ENCODE measurements around the gene GLYR1.

The GLYR1 gene

DNA sequence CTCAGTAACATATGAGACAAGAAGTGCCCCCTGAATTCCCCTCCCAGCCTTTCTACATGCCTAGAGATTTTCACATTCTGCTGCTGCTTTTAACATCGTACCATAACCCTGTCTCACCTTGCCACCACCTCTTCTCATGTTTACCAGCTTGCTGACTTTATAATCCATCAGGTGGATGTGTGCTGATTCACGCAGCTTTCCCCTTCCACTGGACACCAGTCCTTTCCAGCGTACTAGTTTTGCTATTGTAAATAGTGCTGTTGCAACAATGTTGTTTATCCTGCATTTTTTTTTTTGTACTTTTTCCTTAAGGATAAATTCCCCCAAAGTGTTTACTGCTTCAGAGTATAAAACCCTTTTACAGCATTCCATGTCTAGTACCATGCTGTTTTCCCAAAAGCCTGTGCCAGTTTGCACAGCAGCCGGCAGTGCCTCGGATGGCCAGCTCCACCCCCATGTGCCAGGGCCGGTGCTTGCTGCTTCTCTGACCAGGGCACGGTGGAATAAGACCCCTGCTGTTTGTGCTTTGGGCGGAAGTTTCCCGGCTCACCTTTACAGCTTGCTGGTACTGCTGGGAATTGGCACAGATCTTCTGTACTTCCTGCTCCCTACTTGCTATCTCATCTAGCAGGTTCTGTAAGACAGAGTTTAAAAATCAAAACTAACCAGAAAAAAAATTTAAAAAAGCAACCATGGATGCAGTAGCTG, 41.5 kb upstream of the GLYR1 start:
- Histone ChIP-seq H3K4me2 (ENCODE audit: low read length) (no peak overlapping the region), H3K4me3 (ENCODE audit: low read length) (no peak overlapping the region), H3K9ac (ENCODE audit: low read depth, low read length) (no peak overlapping the region), H3K36me3 (ENCODE audit: insufficient read depth, low read length) (peaks cover 47% of the 10 kb centered on the region), H3K4me1 (ENCODE audit: control insufficient read depth, insufficient read depth, low read length) (peaks cover 10% of the 10 kb centered on the region), H3K9me3 (replicated peaks; ENCODE audit: low read length) (no peaks in the 10 kb centered on the region), H3K27me3 (ENCODE audit: control insufficient read depth, insufficient read depth, low read length) (no peaks in the 10 kb centered on the region)

GRCh38 chr16:4886151-4886550, 39.1 kb upstream of the GLYR1 start:
- H3K27me3 ChIP-seq (ENCODE audit: control insufficient read depth, insufficient read depth, low read length), result no peaks in the 10 kb centered on the region
- H3K9me3 ChIP-seq (replicated peaks; ENCODE audit: low read length), result no peaks in the 10 kb centered on the region
- no peak overlapping the region for H3K9ac ChIP-seq (ENCODE audit: low read depth, low read length)
- peaks cover 13% of the 10 kb centered on the region for H3K4me1 ChIP-seq (ENCODE audit: control insufficient read depth, insufficient read depth, low read length)
- no peak overlapping the region for H3K4me3 ChIP-seq (ENCODE audit: low read length)
- H3K4me2 ChIP-seq (ENCODE audit: low read length), result no peak overlapping the region
- peaks cover 68% of the 10 kb centered on the region for H3K36me3 ChIP-seq (ENCODE audit: insufficient read depth, low read length)

- Histone ChIP-seq H3K36me3 (ENCODE audit: insufficient read depth, low read length) (peaks cover 78% of the 10 kb centered on the region), H3K4me3 (ENCODE audit: low read length) (no peak overlapping the region), H3K9me3 (replicated peaks; ENCODE audit: low read length) (no peaks in the 10 kb centered on the region), H3K4me2 (ENCODE audit: low read length) (no peak overlapping the region), H3K4me1 (ENCODE audit: control insufficient read depth, insufficient read depth, low read length) (peaks cover 13% of the 10 kb centered on the region), H3K9ac (ENCODE audit: low read depth, low read length) (no peak overlapping the region), H3K27me3 (ENCODE audit: control insufficient read depth, insufficient read depth, low read length) (no peaks in the 10 kb centered on the region)
Measured at GRCh38 chr16:4884972-4885874, 38.1 kb upstream of the GLYR1 start.

- Histone ChIP-seq H3K4me3 (ENCODE audit: low read length) (no peak overlapping the region), H3K4me1 (ENCODE audit: control insufficient read depth, insufficient read depth, low read length) (peaks cover 16% of the 10 kb centered on the region), H3K9me3 (replicated peaks; ENCODE audit: low read length) (no peaks in the 10 kb centered on the region), H3K9ac (ENCODE audit: low read depth, low read length) (no peak overlapping the region), H3K4me2 (ENCODE audit: low read length) (no peak overlapping the region), H3K27me3 (ENCODE audit: control insufficient read depth, insufficient read depth, low read length) (no peaks in the 10 kb centered on the region), H3K36me3 (ENCODE audit: insufficient read depth, low read length) (peaks cover 82% of the 10 kb centered on the region)
Measured at GRCh38 chr16:4884209-4884608, 37.1 kb upstream of the GLYR1 start.

GRCh38 chr16:4883501-4883900, 36.4 kb upstream of the GLYR1 start:
- H3K4me2 ChIP-seq (ENCODE audit: low read length), result no peak overlapping the region
- H3K27me3 ChIP-seq (ENCODE audit: control insufficient read depth, insufficient read depth, low read length), result no peaks in the 10 kb centered on the region
- no peak overlapping the region for H3K4me3 ChIP-seq (ENCODE audit: low read length)
- H3K36me3 ChIP-seq (ENCODE audit: insufficient read depth, low read length), result peaks cover 86% of the 10 kb centered on the region
- H3K9me3 ChIP-seq (replicated peaks; ENCODE audit: low read length), result no peaks in the 10 kb centered on the region
- no peak overlapping the region for H3K9ac ChIP-seq (ENCODE audit: low read depth, low read length)
- peaks cover 23% of the 10 kb centered on the region for H3K4me1 ChIP-seq (ENCODE audit: control insufficient read depth, insufficient read depth, low read length)

GRCh38 chr16:4882633-4883285, 35.7 kb upstream of the GLYR1 start:
- H3K27me3 ChIP-seq (ENCODE audit: control insufficient read depth, insufficient read depth, low read length), result no peaks in the 10 kb centered on the region
- no peak overlapping the region for H3K9ac ChIP-seq (ENCODE audit: low read depth, low read length)
- H3K4me2 ChIP-seq (ENCODE audit: low read length), result no peak overlapping the region
- H3K4me1 ChIP-seq (ENCODE audit: control insufficient read depth, insufficient read depth, low read length), result peaks cover 23% of the 10 kb centered on the region
- H3K36me3 ChIP-seq (ENCODE audit: insufficient read depth, low read length), result peaks cover 89% of the 10 kb centered on the region
- H3K4me3 ChIP-seq (ENCODE audit: low read length), result no peak overlapping the region
- H3K9me3 ChIP-seq (replicated peaks; ENCODE audit: low read length), result no peaks in the 10 kb centered on the region

DNA sequence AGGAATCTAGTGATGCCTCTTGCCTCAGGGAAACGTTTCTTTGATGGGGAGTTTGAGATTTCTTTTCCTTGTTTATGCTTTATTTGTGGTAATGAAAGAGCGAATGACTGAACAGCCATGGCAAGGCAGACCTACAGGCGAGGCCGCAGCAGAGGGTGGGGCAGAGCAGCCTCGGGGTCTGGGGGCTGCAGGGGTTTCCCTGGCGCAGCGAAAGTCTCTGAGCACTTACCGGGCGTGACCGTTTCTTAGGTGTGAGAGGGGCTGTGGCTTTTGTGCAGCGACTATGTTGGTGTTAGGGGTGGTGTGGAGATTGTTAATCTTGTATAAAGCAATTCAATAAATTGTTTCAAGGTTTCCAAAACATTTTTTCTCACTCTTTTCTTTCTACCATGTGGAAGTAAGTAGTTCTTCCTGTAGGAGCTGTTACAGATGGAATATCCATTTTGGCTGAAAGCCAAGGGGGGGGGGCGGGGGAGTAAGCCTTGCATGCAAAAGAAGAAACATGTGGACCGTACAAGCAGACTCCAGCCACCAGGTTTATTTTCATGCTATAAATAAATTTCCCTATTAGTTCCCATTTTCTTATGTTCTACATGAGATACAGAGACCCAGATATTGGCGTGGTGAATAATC, 35.0 kb upstream of the GLYR1 start:
- Histone ChIP-seq H3K9me3 (replicated peaks; ENCODE audit: low read length) (no peaks in the 10 kb centered on the region), H3K27me3 (ENCODE audit: control insufficient read depth, insufficient read depth, low read length) (no peaks in the 10 kb centered on the region), H3K9ac (ENCODE audit: low read depth, low read length) (no peak overlapping the region), H3K4me3 (ENCODE audit: low read length) (no peak overlapping the region), H3K4me2 (ENCODE audit: low read length) (no peak overlapping the region), H3K36me3 (ENCODE audit: insufficient read depth, low read length) (peaks cover 89% of the 10 kb centered on the region), H3K4me1 (ENCODE audit: control insufficient read depth, insufficient read depth, low read length) (peaks cover 23% of the 10 kb centered on the region)

GRCh38 chr16:4880006-4880580, 33.0 kb upstream of the GLYR1 start:
- H3K4me2 ChIP-seq (ENCODE audit: low read length), result no peak overlapping the region
- peaks cover 87% of the 10 kb centered on the region for H3K36me3 ChIP-seq (ENCODE audit: insufficient read depth, low read length)
- no peak overlapping the region for H3K9ac ChIP-seq (ENCODE audit: low read depth, low read length)
- peaks cover 23% of the 10 kb centered on the region for H3K4me1 ChIP-seq (ENCODE audit: control insufficient read depth, insufficient read depth, low read length)
- no peaks in the 10 kb centered on the region for H3K9me3 ChIP-seq (replicated peaks; ENCODE audit: low read length)
- no peaks in the 10 kb centered on the region for H3K27me3 ChIP-seq (ENCODE audit: control insufficient read depth, insufficient read depth, low read length)
- H3K4me3 ChIP-seq (ENCODE audit: low read length), result no peak overlapping the region

DNA sequence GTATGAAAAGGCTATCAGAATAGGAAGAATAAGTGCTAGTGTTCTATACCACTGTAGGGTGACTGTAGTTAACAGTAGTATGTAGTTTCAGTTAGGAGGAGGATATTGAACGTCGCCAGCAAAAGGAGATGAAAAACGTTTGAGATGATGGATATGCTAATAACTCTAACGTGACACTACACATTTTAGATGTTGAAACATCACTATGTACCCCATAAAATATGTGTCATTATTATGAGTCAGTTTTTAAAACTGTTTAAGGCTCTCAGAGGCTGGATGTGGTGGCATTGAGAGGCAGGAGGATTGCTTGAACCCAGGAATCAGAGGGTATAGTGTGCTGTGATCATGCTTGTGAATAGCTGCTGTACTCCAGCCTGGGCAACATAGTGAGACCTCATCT, 32.0 kb upstream of the GLYR1 start:
- no peak overlapping the region for H3K9ac ChIP-seq (ENCODE audit: low read depth, low read length)
- H3K27me3 ChIP-seq (ENCODE audit: control insufficient read depth, insufficient read depth, low read length), result no peaks in the 10 kb centered on the region
- H3K9me3 ChIP-seq (replicated peaks; ENCODE audit: low read length), result no peaks in the 10 kb centered on the region
- no peak overlapping the region for H3K4me2 ChIP-seq (ENCODE audit: low read length)
- H3K4me1 ChIP-seq (ENCODE audit: control insufficient read depth, insufficient read depth, low read length), result peaks cover 23% of the 10 kb centered on the region
- peaks cover 87% of the 10 kb centered on the region for H3K36me3 ChIP-seq (ENCODE audit: insufficient read depth, low read length)
- H3K4me3 ChIP-seq (ENCODE audit: low read length), result no peak overlapping the region

DNA sequence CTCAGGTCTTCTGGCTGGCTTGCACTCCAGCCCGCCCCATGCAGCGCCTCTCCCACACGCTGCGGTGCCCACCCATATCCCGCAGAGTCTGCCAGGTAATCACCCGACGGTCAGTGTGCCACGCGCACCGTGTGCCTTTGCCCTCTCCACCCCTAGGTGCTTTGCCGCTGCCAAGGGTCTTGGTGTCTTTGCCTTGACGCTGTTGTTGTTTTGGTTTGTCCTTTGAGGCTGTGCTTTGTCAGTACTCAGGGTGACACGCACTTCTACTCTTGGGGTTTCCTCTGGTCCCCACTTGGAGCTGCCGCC, 30.2 kb upstream of the GLYR1 start:
- Histone ChIP-seq H3K27me3 (ENCODE audit: control insufficient read depth, insufficient read depth, low read length) (no peaks in the 10 kb centered on the region), H3K9me3 (replicated peaks; ENCODE audit: low read length) (no peaks in the 10 kb centered on the region), H3K4me1 (ENCODE audit: control insufficient read depth, insufficient read depth, low read length) (peaks cover 16% of the 10 kb centered on the region), H3K36me3 (ENCODE audit: insufficient read depth, low read length) (peaks cover 87% of the 10 kb centered on the region), H3K4me3 (ENCODE audit: low read length) (no peak overlapping the region), H3K4me2 (ENCODE audit: low read length) (no peak overlapping the region), H3K9ac (ENCODE audit: low read depth, low read length) (no peak overlapping the region)
